Measurements from ENCODE around the gene GDPD4. TPM values are rescaled to one million over a fixed set of nuclear protein-coding genes. Genes with fewer than 3 reads are reported as not detected.

GDPD4 gene
- total and polyA plus RNA-seq, 9 of the 15 experiments (the other 6 are each of a cell fraction or from before 2014, with no cell fraction given), result 0.40 TPM; not detected in 8

- TF ChIP-seq FOXK2 (conservative IDR thresholded peaks at IDR 0.05 in 1 of 2, IDR thresholded peaks at IDR 0.05 in 1 of 2; ENCODE audit: low read depth in 2 of 2), result no peak
- TF ChIP-seq, protein P1, sequence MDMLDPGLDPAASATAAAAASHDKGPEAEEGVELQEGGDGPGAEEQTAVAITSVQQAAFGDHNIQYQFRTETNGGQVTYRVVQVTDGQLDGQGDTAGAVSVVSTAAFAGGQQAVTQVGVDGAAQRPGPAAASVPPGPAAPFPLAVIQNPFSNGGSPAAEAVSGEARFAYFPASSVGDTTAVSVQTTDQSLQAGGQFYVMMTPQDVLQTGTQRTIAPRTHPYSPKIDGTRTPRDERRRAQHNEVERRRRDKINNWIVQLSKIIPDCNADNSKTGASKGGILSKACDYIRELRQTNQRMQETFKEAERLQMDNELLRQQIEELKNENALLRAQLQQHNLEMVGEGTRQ (CRISPR knock-in tag; IDR thresholded peaks at IDR 0.05), result no peak
- peak; percentile 86 for TF ChIP-seq CREM (IDR thresholded peaks at IDR 0.05; ENCODE audit: low read depth)
- TF ChIP-seq JUND (IDR thresholded peaks at IDR 0.05; ENCODE audit: borderline replicate concordance, low read depth, low read length), result 0 out of 2 replicates have a peak, but pooled peaks have one; percentile 44
- no peak; the same call in 2 of the 3 replicates for TF ChIP-seq JUND (tag; IDR thresholded peaks at IDR 0.05; ENCODE audit: borderline replicate concordance, low read depth, low read length)
- no peak for TF ChIP-seq ZNF668 (CRISPR knock-in tag; IDR thresholded peaks at IDR 0.05)
- no peak for TF ChIP-seq SIRT6 (IDR thresholded peaks at IDR 0.05; ENCODE audit: low read depth, low read length)
- peak; percentile 89 to 94 (median 90) for TF ChIP-seq CTCF (IDR thresholded peaks at IDR 0.05 in 2 of 3, conservative IDR thresholded peaks at IDR 0.05 in 1 of 3; ENCODE audit: insufficient read depth in 2 of 3, low read depth in 1 of 3, low read length in 3 of 3)
- peak; percentile 25; the same call in 1 of the 2 replicates for TF ChIP-seq CREB1 (IDR thresholded peaks at IDR 0.05)
- peak; percentile 56; the same call in 1 of the 2 replicates for TF ChIP-seq CREB1 (CRISPR knock-in tag; IDR thresholded peaks at IDR 0.05)
- peak in 1 of 2 experiments; percentile 52; a peak in 2 of 4 replicates for TF ChIP-seq MAZ (CRISPR knock-in tag; conservative IDR thresholded peaks at IDR 0.05 in 1 of 2, IDR thresholded peaks at IDR 0.05 in 1 of 2)
- TF ChIP-seq HDAC1 (IDR thresholded peaks at IDR 0.05), result no peak
- 0 out of 4 replicates have a peak, but pooled peaks of 1 of the 2 experiments have one; percentile 15 for TF ChIP-seq RCOR1 (IDR thresholded peaks at IDR 0.05; ENCODE audit: borderline replicate concordance in 1 of 2, low read depth in 2 of 2, low read length in 2 of 2)
- TF ChIP-seq RAD21 (CRISPR knock-in tag; conservative IDR thresholded peaks at IDR 0.05 in 1 of 2, IDR thresholded peaks at IDR 0.05 in 1 of 2), result peak; percentile 82 to 89
- TF ChIP-seq SRF (CRISPR knock-in tag; IDR thresholded peaks at IDR 0.05), result no peak; a peak in 1 of 4 replicates
- TF ChIP-seq ZNF444 (CRISPR knock-in tag; IDR thresholded peaks at IDR 0.05), result no peak
- TF ChIP-seq NONO (IDR thresholded peaks at IDR 0.05; ENCODE audit: low read depth in 2 of 2, low read length in 1 of 2), result no peak
- no peak for TF ChIP-seq CEBPG (CRISPR knock-in tag; IDR thresholded peaks at IDR 0.05)
- TF ChIP-seq CEBPG (tag; conservative IDR thresholded peaks at IDR 0.05 in 1 of 2, IDR thresholded peaks at IDR 0.05 in 1 of 2), result peak; percentile 64 to 81
- no peak for TF ChIP-seq CBFB (CRISPR knock-in tag; IDR thresholded peaks at IDR 0.05)
- TF ChIP-seq PML (IDR thresholded peaks at IDR 0.05; ENCODE audit: low read length), result no peak
- TF ChIP-seq ASH1L (IDR thresholded peaks at IDR 0.05; ENCODE audit: borderline replicate concordance, low read depth, partially characterized antibody), result no peak
- no peak for TF ChIP-seq TCFL5 (CRISPR knock-in tag; conservative IDR thresholded peaks at IDR 0.05)
Observed at GRCh38 chr11:77187776-77188632, 113.5 kb downstream of the GDPD4 start (continued).
